ENCODE results near the gene ITIH4.
A peak's percentile ranks its signal among the peaks of the same experiment; 100 is the strongest.

Gene ITIH4

DNA sequence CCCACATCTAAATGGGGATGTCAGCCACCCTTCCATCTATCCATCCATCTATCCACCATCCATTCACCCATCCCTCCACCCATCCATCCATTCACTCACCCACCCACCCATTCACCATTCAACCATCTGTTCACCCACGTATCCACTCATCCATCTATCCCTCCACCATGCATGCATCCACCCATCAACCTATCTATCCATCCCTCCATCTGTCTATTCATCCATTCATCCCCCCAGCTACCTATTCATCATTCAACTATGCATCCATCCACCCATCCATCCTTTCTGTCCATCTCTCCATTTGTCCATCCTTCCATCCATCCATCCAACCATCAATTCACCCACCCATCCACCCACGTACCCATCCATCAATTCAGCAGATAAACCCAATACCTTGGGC, 21.3 kb downstream of the ITIH4 start:
- DNase-seq (ENCODE audit: low read depth): no peak
- H3K4me3 ChIP-seq (ENCODE audit: low read depth, low read length): no peak overlapping the region
- TF ChIP-seq, protein P1, sequence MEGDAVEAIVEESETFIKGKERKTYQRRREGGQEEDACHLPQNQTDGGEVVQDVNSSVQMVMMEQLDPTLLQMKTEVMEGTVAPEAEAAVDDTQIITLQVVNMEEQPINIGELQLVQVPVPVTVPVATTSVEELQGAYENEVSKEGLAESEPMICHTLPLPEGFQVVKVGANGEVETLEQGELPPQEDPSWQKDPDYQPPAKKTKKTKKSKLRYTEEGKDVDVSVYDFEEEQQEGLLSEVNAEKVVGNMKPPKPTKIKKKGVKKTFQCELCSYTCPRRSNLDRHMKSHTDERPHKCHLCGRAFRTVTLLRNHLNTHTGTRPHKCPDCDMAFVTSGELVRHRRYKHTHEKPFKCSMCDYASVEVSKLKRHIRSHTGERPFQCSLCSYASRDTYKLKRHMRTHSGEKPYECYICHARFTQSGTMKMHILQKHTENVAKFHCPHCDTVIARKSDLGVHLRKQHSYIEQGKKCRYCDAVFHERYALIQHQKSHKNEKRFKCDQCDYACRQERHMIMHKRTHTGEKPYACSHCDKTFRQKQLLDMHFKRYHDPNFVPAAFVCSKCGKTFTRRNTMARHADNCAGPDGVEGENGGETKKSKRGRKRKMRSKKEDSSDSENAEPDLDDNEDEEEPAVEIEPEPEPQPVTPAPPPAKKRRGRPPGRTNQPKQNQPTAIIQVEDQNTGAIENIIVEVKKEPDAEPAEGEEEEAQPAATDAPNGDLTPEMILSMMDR (IDR thresholded peaks at IDR 0.05; ENCODE audit: low read depth, low read length, missing control alignments): no peak

- DNase-seq (ENCODE audit: low read depth): no peak
- no peak overlapping the region for H3K4me3 ChIP-seq (ENCODE audit: low read depth, low read length)
- TF ChIP-seq, protein P1 (IDR thresholded peaks at IDR 0.05; ENCODE audit: low read depth, low read length, missing control alignments): no peak
Measured at GRCh38 chr3:52805270-52806039, 25.0 kb downstream of the ITIH4 start.

- TF ChIP-seq, protein P1 (IDR thresholded peaks at IDR 0.05; ENCODE audit: low read depth, low read length, missing control alignments): no peak
- no peak for DNase-seq (ENCODE audit: low read depth)
- no peak overlapping the region for H3K4me3 ChIP-seq (ENCODE audit: low read depth, low read length)
Measured at GRCh38 chr3:52801839-52802238, 28.6 kb downstream of the ITIH4 start.

- TF ChIP-seq, protein P1 (IDR thresholded peaks at IDR 0.05; ENCODE audit: low read depth, low read length, missing control alignments): no peak
- DNase-seq (ENCODE audit: low read depth): no peak
- H3K4me3 ChIP-seq (ENCODE audit: low read depth, low read length): no peak overlapping the region
Measured at GRCh38 chr3:52800079-52800478, 30.4 kb downstream of the ITIH4 start.

DNA sequence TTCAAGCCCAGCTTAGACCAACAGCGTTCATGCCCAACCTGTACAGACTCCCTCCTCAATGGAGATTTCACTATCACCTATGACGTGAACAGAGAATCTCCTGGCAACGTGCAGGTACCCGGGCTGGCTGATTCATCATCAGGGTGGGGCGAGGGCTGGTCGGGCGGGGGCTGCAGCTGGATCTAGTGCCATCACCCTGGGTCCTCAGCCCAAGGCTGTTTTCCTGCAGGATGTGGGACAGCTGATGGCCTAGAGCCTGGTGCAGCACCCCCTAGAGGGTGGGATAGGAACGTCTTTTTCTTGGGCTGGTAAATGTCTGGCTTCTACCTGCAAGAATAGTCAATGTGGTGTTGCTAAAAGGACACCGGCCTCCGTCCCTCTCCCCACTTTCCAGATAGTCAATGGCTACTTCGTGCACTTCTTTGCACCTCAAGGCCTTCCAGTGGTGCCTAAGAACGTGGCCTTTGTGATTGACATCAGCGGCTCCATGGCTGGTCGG, 31.4 kb downstream of the ITIH4 start:
- TF ChIP-seq, protein P1 (IDR thresholded peaks at IDR 0.05; ENCODE audit: low read depth, low read length, missing control alignments): peak; percentile 79
- no peak for DNase-seq (ENCODE audit: low read depth)
- no peak overlapping the region for H3K4me3 ChIP-seq (ENCODE audit: low read depth, low read length)

DNA sequence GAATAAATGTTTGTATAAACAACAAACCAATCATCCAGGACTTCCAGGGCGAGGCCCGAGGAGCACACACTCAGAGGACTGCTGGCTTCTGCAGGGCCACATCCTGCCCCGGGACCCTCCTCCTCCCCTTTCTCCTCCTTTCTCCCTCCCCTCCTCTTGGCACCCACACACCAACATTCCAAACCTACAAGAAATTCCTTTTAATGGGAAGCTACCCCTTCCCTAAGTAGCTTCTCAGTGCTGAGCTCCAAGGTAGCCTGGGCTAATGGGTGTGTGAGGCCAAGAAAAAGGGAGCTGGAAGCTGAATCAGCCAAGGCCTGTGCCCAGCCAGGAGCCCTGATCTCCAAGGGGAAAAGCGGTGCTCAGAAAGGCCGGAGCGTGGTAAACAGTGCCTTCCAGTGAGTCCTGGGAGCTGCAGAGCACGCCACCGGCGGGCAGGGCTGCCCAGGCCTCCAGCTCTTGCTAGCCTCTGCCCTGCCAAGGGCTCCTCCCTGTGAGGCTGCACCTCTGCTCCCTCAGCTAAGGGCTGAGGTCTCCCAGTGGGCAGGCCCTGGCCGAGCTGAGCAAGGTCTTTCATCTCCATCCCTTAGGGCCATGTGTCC, 32.0 kb downstream of the ITIH4 start:
- no peak for DNase-seq (ENCODE audit: low read depth)

More for the DNA sequence above, 32.0 kb downstream of the ITIH4 start:
- no peak overlapping the region for H3K4me3 ChIP-seq (ENCODE audit: low read depth, low read length)
- TF ChIP-seq, protein P1 (IDR thresholded peaks at IDR 0.05; ENCODE audit: low read depth, low read length, missing control alignments): no peak

Measured in GM12864 (cell line).